H1 (cell line): ENCODE data around the gene ALDH5A1. TPM values are rescaled to one million over a fixed set of nuclear protein-coding genes. Genes with fewer than 3 reads are reported as not detected.

Experiments used
- CTCF ChIA-PET: fragments of 300-600 bp; sonication (Branson Sonifier 250); formaldehyde crosslinking; loops from one replicate; lab custom pipeline; 2021; ENCODE audit not compliant: partially characterized antibody; lab: Charles Lee
- POLR2A ChIA-PET: fragments of 300-600 bp; sonication (Branson Sonifier 250); formaldehyde crosslinking; loops from one replicate; lab custom pipeline; 2021; ENCODE audit warnings: inconsistent platforms; ENCODE audit not compliant: partially characterized antibody; lab: Charles Lee
- DNase-seq, 2 experiments: peaks; one replicate each; pipeline versions ENCODE4 v3.0.0 to v3.0.0-alpha.2; 2010 to 2022; ENCODE audit warnings: low spot score in 2 of 2, low read depth in 1 of 2, mixed read lengths in 1 of 2
- FAIRE-seq: peaks from 2 replicates; lab custom pipeline; 2011; peaks lifted over from hg19 to GRCh38; lab: Jason Lieb, UNC
- H2AFZ ChIP-seq: 2 replicates; pipeline ENCODE4 v1.8.1; 2012; ENCODE audit warnings: low read length, inconsistent platforms
- H2AK5ac ChIP-seq: 2 replicates; pipeline ENCODE4 v1.6.1; 2013; ENCODE audit warnings: low read depth, low read length
- H2BK120ac ChIP-seq: replicated peaks from 2 replicates; pipeline ENCODE3; 2013; ENCODE audit warnings: low read depth, low read length, inconsistent platforms
- H2BK12ac ChIP-seq: 2 replicates; pipeline ENCODE4 v1.6.1; 2013; ENCODE audit warnings: low read depth, low read length
- H2BK15ac ChIP-seq: 2 replicates; pipeline ENCODE4 v1.6.1; 2013; ENCODE audit warnings: low read length
- H2BK20ac ChIP-seq: 2 replicates; pipeline ENCODE4 v1.6.1; 2013; ENCODE audit warnings: low read length
- H2BK5ac ChIP-seq: 2 replicates; pipeline ENCODE4 v1.6.1; 2013; ENCODE audit warnings: low read depth, low read length
- H3K14ac ChIP-seq: 2 replicates; pipeline ENCODE4 v1.6.1; 2013; ENCODE audit warnings: inconsistent platforms; ENCODE audit not compliant: insufficient read length
- H3K18ac ChIP-seq: 2 replicates; pipeline ENCODE4 v1.6.1; 2013; ENCODE audit warnings: low read length; ENCODE audit errors: extremely low read depth
- H3K23ac ChIP-seq: 2 replicates; pipeline ENCODE4 v1.6.1; 2013; ENCODE audit warnings: inconsistent platforms; ENCODE audit not compliant: insufficient read length
- H3K23me2 ChIP-seq: 2 replicates; pipeline ENCODE4 v1.6.1; 2013; ENCODE audit warnings: low read depth, low read length
- H3K27ac ChIP-seq: 2 replicates; pipeline ENCODE4 v1.6.1; 2011; ENCODE audit warnings: low read depth, low read length, inconsistent platforms
- H3K27me3 ChIP-seq, 4 experiments: replicated peaks in 1 of 4; 1 replicate in 1 of 4; 2 replicates in 3 of 4; pipeline versions ENCODE4 v1.6.1 to v1.8.1; 2011 to 2013; ENCODE audit warnings: low read length in 3 of 4, mild to moderate bottlenecking in 3 of 4, inconsistent platforms in 2 of 4, mixed read lengths in 2 of 4, moderate library complexity in 1 of 4; ENCODE audit not compliant: control insufficient read depth in 3 of 4, insufficient read depth in 3 of 4; ENCODE audit errors: extremely low read depth in 1 of 4
- H3K36me3 ChIP-seq, 4 experiments: 2 replicates each; pipeline versions ENCODE4 v1.6.1 to v1.8.1; 2011 to 2013; ENCODE audit warnings: mild to moderate bottlenecking in 4 of 4, low read length in 3 of 4, moderate library complexity in 2 of 4, control low read depth in 1 of 4, inconsistent platforms in 1 of 4; ENCODE audit not compliant: insufficient read depth in 4 of 4, control insufficient read depth in 2 of 4
- H3K4ac ChIP-seq: replicated peaks from 2 replicates; pipeline ENCODE3; 2013; ENCODE audit warnings: low read length, low read depth, mixed read lengths, inconsistent platforms; ENCODE audit not compliant: insufficient read length
- H3K4me1 ChIP-seq, 4 experiments: replicated peaks in 1 of 4; 1 replicate in 1 of 4; 2 replicates in 3 of 4; pipeline versions ENCODE4 v1.6.1 to v1.8.1; 2011 to 2013; ENCODE audit warnings: low read length in 3 of 4, inconsistent platforms in 2 of 4, mixed read lengths in 1 of 4; ENCODE audit not compliant: insufficient read depth in 4 of 4, control insufficient read depth in 3 of 4
- H3K4me2 ChIP-seq, 2 experiments: 2 replicates each; pipeline versions ENCODE4 v1.6.1 to v1.8.1; 2011 to 2013; ENCODE audit warnings: low read depth in 2 of 2, low read length in 2 of 2, control low read depth in 1 of 2, inconsistent platforms in 1 of 2, mild to moderate bottlenecking in 1 of 2; ENCODE audit not compliant: insufficient read depth in 1 of 2
- H3K4me3 ChIP-seq, 4 experiments: fragments of 200-600, 300-600 bp in 1 of 4; sonication (generic), shearing (Covaris generic), sonication (Bioruptor Twin) in 1 of 4; 2 replicates each; pipeline versions ENCODE4 v1.5.1 to v1.8.1; 2011 to 2016; ENCODE audit warnings: low read length in 4 of 4, low read depth in 3 of 4, control low read depth in 2 of 4, inconsistent platforms in 2 of 4, mild to moderate bottlenecking in 2 of 4, mixed read lengths in 1 of 4, moderate library complexity in 1 of 4; ENCODE audit not compliant: insufficient read depth in 2 of 4; ENCODE audit errors: extremely low read depth in 1 of 4
- H3K56ac ChIP-seq: replicated peaks from 2 replicates; pipeline ENCODE3; 2013; ENCODE audit warnings: low read depth, mild to moderate bottlenecking, mixed read lengths, low read length, inconsistent platforms; ENCODE audit not compliant: insufficient read length
- H3K79me1 ChIP-seq: 2 replicates; pipeline ENCODE4 v1.6.1; 2013; ENCODE audit warnings: low read depth, low read length, control low read depth
- H3K79me2 ChIP-seq, 2 experiments: 2 replicates each; pipeline versions ENCODE4 v1.6.1 to v1.8.1; 2012 to 2013; ENCODE audit warnings: low read length in 2 of 2, mild to moderate bottlenecking in 2 of 2, inconsistent platforms in 1 of 2; ENCODE audit not compliant: insufficient read depth in 2 of 2, control insufficient read depth in 1 of 2
- H3K9ac ChIP-seq, 4 experiments: replicated peaks in 1 of 4; 1 replicate in 1 of 4; 2 replicates in 3 of 4; pipeline versions ENCODE4 v1.6.1 to v1.8.1; 2011 to 2013; ENCODE audit warnings: low read depth in 3 of 4, low read length in 3 of 4, control low read depth in 2 of 4, mild to moderate bottlenecking in 2 of 4, moderate library complexity in 2 of 4, inconsistent platforms in 1 of 4; ENCODE audit errors: extremely low read depth in 1 of 4
- H3K9me3 ChIP-seq, 2 experiments: 2 replicates each; pipeline versions ENCODE4 v1.6.1 to v1.8.1; 2012 to 2013; ENCODE audit warnings: mild to moderate bottlenecking in 2 of 2, moderate library complexity in 2 of 2, control low read depth in 1 of 2, inconsistent platforms in 1 of 2, low read depth in 1 of 2, low read length in 1 of 2, mixed read lengths in 1 of 2; ENCODE audit not compliant: insufficient read depth in 2 of 2
- H4K20me1 ChIP-seq, 2 experiments: replicated peaks in 1 of 2; 2 replicates each; pipeline versions ENCODE3 to v1.8.1; 2011 to 2013; ENCODE audit warnings: inconsistent platforms in 2 of 2, low read length in 2 of 2, mild to moderate bottlenecking in 1 of 2; ENCODE audit not compliant: insufficient read depth in 2 of 2, control insufficient read depth in 1 of 2
- H4K5ac ChIP-seq: 2 replicates; pipeline ENCODE4 v1.6.1; 2013; ENCODE audit warnings: low read length, low read depth, mixed read lengths, inconsistent platforms; ENCODE audit not compliant: insufficient read length
- H4K8ac ChIP-seq: 2 replicates; pipeline ENCODE4 v1.8.0; 2013; ENCODE audit warnings: mild to moderate bottlenecking, moderate library complexity, low read length, inconsistent platforms; ENCODE audit not compliant: insufficient read depth; ENCODE audit errors: extremely low read depth
- H4K91ac ChIP-seq: replicated peaks from 2 replicates; pipeline ENCODE3; 2013; ENCODE audit warnings: low read length, mixed read lengths, inconsistent platforms; ENCODE audit not compliant: insufficient read length
- EP300 ChIP-seq, 2 experiments: IDR thresholded peaks; 1 replicate in 1 of 2; 2 replicates in 1 of 2; pipeline ENCODE4 v1.6.1; 2011 to 2012; ENCODE audit warnings: low read depth in 2 of 2, low read length in 2 of 2, mild to moderate bottlenecking in 2 of 2, borderline replicate concordance in 1 of 2, inconsistent platforms in 1 of 2, moderate library complexity in 1 of 2
- POLR2A ChIP-seq, 2 experiments: IDR thresholded peaks; 1 replicate in 1 of 2; 2 replicates in 1 of 2; pipeline ENCODE4 v1.6.1; 2011; ENCODE audit warnings: low read depth in 2 of 2, low read length in 2 of 2, mild to moderate bottlenecking in 2 of 2; ENCODE audit errors: control extremely low read depth in 1 of 2
- RNF2 ChIP-seq: fragments of 200-900, 300-1000 bp; sonication (generic); IDR thresholded peaks from 2 replicates; pipeline ENCODE4 v1.7.1; 2016; ENCODE audit warnings: borderline replicate concordance, low read depth, mild to moderate bottlenecking, antibody characterized with exemption, low read length; ENCODE audit not compliant: poor library complexity, severe bottlenecking; ENCODE audit errors: missing control alignments
- TAF1 ChIP-seq: IDR thresholded peaks from 2 replicates; pipeline ENCODE4 v1.6.1; 2011; ENCODE audit warnings: mild to moderate bottlenecking, low read depth, low read length
- ZNF274 ChIP-seq: IDR thresholded peaks from 2 replicates; pipeline ENCODE4 v1.7.0; 2012; ENCODE audit warnings: low read length, borderline replicate concordance; ENCODE audit errors: extremely low read depth
- WGBS, 2 experiments: shearing (Covaris generic) in 1 of 2; methylation state at CpG; one replicate each; pipeline versions ENCODE4 v1.1.6 to v1.1.7; 2013 to 2015; ENCODE audit warnings: low lambda C conversion rate in 2 of 2, mixed read lengths in 2 of 2, inconsistent platforms in 1 of 2, low coverage in 1 of 2, missing lambda C conversion rate in 1 of 2; ENCODE audit not compliant: insufficient replicate concordance in 2 of 2, insufficient coverage in 1 of 2, insufficient read length in 1 of 2; ENCODE audit errors: extremely low coverage in 1 of 2, missing lambda C conversion rate in 1 of 2; 5-methylcytosine and 5-hydroxymethylcytosine counted together
- polyA plus RNA-seq, 7 experiments: library from polyadenylated mRNA; depleted of rRNA in 3 of 7; stranded (reverse) in 5 of 7; unstranded in 2 of 7; fragments of >200 nt in 5 of 7; fragments of 200-250 nt in 2 of 7; gene quantifications; 1 replicate in 5 of 7; 2 replicates in 1 of 7; 4 replicates in 1 of 7; pipeline versions ENCODE4 v1.2.1 to v1.2.3, GENCODE V29; 2011 to 2013; ENCODE audit warnings: missing spikeins in 2 of 7, mixed read lengths in 2 of 7
- total RNA-seq: library from RNA; stranded (reverse); fragmentation: NEBNext Ultra II Directional; extraction: Animal tissue kit (Norgen Biotek cat#: 25700); gene quantifications from 2 replicates; pipeline ENCODE4 v1.2.1, GENCODE V29; 2021

ALDH5A1 gene
- total and polyA plus RNA-seq, 2 of the 8 experiments (the other 6 are each of a cell fraction or from before 2014, with no cell fraction given), result 1.5 to 2.4 TPM

- H3K18ac ChIP-seq, result no peak overlapping the region
- no peak overlapping the region for H3K27ac ChIP-seq
- H3K27me3 ChIP-seq, result no peaks in the 10 kb centered on the region
- WGBS, 2 experiments, result 68% methylated on average over 3 of the region's 3 CpGs; no CpG with 5 or more reads in 1 of the 2 experiments
- no peak overlapping the region for H4K5ac ChIP-seq
- H3K4me2 ChIP-seq, result no peak overlapping the region
- H3K14ac ChIP-seq, result no peak overlapping the region
- H3K23ac ChIP-seq, result no peak overlapping the region
- H2BK120ac ChIP-seq, result no peak overlapping the region
- H3K4me3 ChIP-seq, result no peak overlapping the region
- H3K4me1 ChIP-seq, result no peaks in the 10 kb centered on the region
- no peak overlapping the region for H2AFZ ChIP-seq
- H3K56ac ChIP-seq, result no peak overlapping the region
- no peak overlapping the region for H2AK5ac ChIP-seq
- H2BK5ac ChIP-seq, result no peak overlapping the region
- no peaks in the 10 kb centered on the region; the same call in 1 of the 2 replicates for H3K23me2 ChIP-seq
- H2BK15ac ChIP-seq, result no peak overlapping the region
- H4K8ac ChIP-seq, result no peak overlapping the region
- H2BK12ac ChIP-seq, result no peak overlapping the region
- H4K20me1 ChIP-seq, result no peaks in the 10 kb centered on the region
- no peak overlapping the region for H3K4ac ChIP-seq
- H3K36me3 ChIP-seq, result no peaks in the 10 kb centered on the region
- no peak overlapping the region for H4K91ac ChIP-seq
- H3K9me3 ChIP-seq, result no peaks in the 10 kb centered on the region
- DNase-seq (no peak), FAIRE-seq (no peak)
- no peaks in the 10 kb centered on the region for H3K79me1 ChIP-seq
- H2BK20ac ChIP-seq, result no peak overlapping the region
- TF ChIP-seq TAF1 (no peak), ZNF274 (no peak), EP300 (IDR thresholded peaks at IDR 0.05; ENCODE audit: borderline replicate concordance in 1 of 2, low read depth in 2 of 2, low read length in 2 of 2) (no peak), RNF2 (no peak), POLR2A (IDR thresholded peaks at IDR 0.05; ENCODE audit: control extremely low read depth in 1 of 2, low read depth in 2 of 2, low read length in 2 of 2) (no peak)
- no peak overlapping the region for H3K9ac ChIP-seq
- H3K79me2 ChIP-seq, result no peaks in the 10 kb centered on the region
- CTCF ChIA-PET, result interaction anchor here (0.6 to 7.7 kb wide), 26 partner anchors 12 to 713 kb away, joined by 3 to 99 read pairs (median 4); partner anchors contain the start of genes ACOT13, ALDH5A1 and TDP2
- POLR2A ChIA-PET, result interaction anchor here (0.7 to 1.1 kb wide), 3 partner anchors 40 to 173 kb away, joined by 4 read pairs; no protein-coding TSS in a partner anchor
Observed at GRCh38 chr6:24524329-24524728, 29.6 kb downstream of the ALDH5A1 start.
